GM23338 (cell line): Measurements from ENCODE around the gene FRYL. TPM values are rescaled to one million over a fixed set of nuclear protein-coding genes. Genes with fewer than 3 reads are reported as not detected.

Experiments used
- ATAC-seq: fragments of 200-7000 bp; cut with Tn5 transposase; 3 replicates; pipeline ENCODE4 v1.9.1; 2020
- DNase-seq: peaks from one replicate; pipeline ENCODE4 v3.0.0-alpha.2; 2015; ENCODE audit warnings: low spot score
- H2AFZ ChIP-seq: fragments of 200-600 bp; sonication (generic); 2 replicates; pipeline ENCODE4 v1.8.0; 2016; ENCODE audit warnings: antibody characterized with exemption, mild to moderate bottlenecking, moderate library complexity
- H3F3A ChIP-seq: fragments of 200-600 bp; sonication (generic); replicated peaks from 2 replicates; pipeline ENCODE4 v1.8.0; 2017; ENCODE audit warnings: antibody characterized with exemption, mixed run types, low read depth
- H3K27ac ChIP-seq: fragments of 200-600 bp; sonication (generic); 2 replicates; pipeline ENCODE4 v1.6.1; 2016; ENCODE audit warnings: low read depth
- H3K27me3 ChIP-seq: fragments of 200-600 bp; sonication (generic); 2 replicates; pipeline ENCODE4 v1.8.0; 2016; ENCODE audit warnings: mild to moderate bottlenecking, mixed run types, moderate library complexity; ENCODE audit not compliant: insufficient read depth
- H3K36me3 ChIP-seq: fragments of 200-600 bp; sonication (generic); 2 replicates; pipeline ENCODE4 v1.8.0; 2016; ENCODE audit warnings: mild to moderate bottlenecking; ENCODE audit not compliant: insufficient read depth
- H3K4me1 ChIP-seq: fragments of 200-600 bp; sonication (generic); 2 replicates; pipeline ENCODE4 v1.8.0; 2016; ENCODE audit warnings: mild to moderate bottlenecking, moderate library complexity; ENCODE audit not compliant: insufficient read depth
- H3K4me2 ChIP-seq: fragments of 200-600 bp; sonication (generic); 2 replicates; pipeline ENCODE4 v1.7.1; 2017; ENCODE audit warnings: mixed run types
- H3K4me3 ChIP-seq: fragments of 200-600 bp; sonication (generic); 2 replicates; pipeline ENCODE4 v1.6.1; 2016; ENCODE audit warnings: mixed run types
- H3K79me2 ChIP-seq: fragments of 200-600 bp; sonication (generic); replicated peaks from 2 replicates; pipeline ENCODE4 v1.8.0; 2017; ENCODE audit warnings: mild to moderate bottlenecking; ENCODE audit not compliant: insufficient read depth
- H3K9me2 ChIP-seq: fragments of 200-600 bp; sonication (generic); 2 replicates; pipeline ENCODE4 v1.8.0; 2017; ENCODE audit not compliant: insufficient read depth
- H4K20me1 ChIP-seq: fragments of 200-600 bp; sonication (generic); replicated peaks from 2 replicates; pipeline ENCODE4 v1.8.0; 2017; ENCODE audit warnings: mild to moderate bottlenecking; ENCODE audit not compliant: insufficient read depth
- H3K27ac Mint-ChIP-seq: 2 replicates; pipeline ENCODE4 v1.8.0; 2020; ENCODE audit warnings: inconsistent platforms, mild to moderate bottlenecking, moderate library complexity, mixed read lengths
- H3K27me3 Mint-ChIP-seq: 3 replicates; pipeline ENCODE4 v1.8.0; 2022; ENCODE audit warnings: low read depth, mild to moderate bottlenecking, moderate library complexity, mixed read lengths, inconsistent platforms; ENCODE audit not compliant: insufficient read depth, poor library complexity
- H3K36me3 Mint-ChIP-seq: 3 replicates; pipeline ENCODE4 v1.8.0; 2021; ENCODE audit warnings: low read depth, mild to moderate bottlenecking, inconsistent platforms, moderate library complexity, mixed read lengths
- H3K4me1 Mint-ChIP-seq: 3 replicates; pipeline ENCODE4 v1.8.0; 2020; ENCODE audit warnings: mild to moderate bottlenecking, inconsistent platforms, mixed read lengths
- H3K4me3 Mint-ChIP-seq: 3 replicates; pipeline ENCODE4 v1.8.0; 2021; ENCODE audit warnings: moderate library complexity, mild to moderate bottlenecking, inconsistent platforms, mixed read lengths
- H3K9me3 Mint-ChIP-seq: 3 replicates; pipeline ENCODE4 v1.8.0; 2020; ENCODE audit warnings: moderate library complexity, mild to moderate bottlenecking, inconsistent platforms, mixed read lengths
- CTCF ChIP-seq, 2 experiments: fragments of 200-600 bp in 1 of 2; sonication (generic) in 1 of 2; conservative IDR thresholded peaks; 2 replicates each; pipeline versions ENCODE4 v1.5.1 to v1.6.1; 2016 to 2017; ENCODE audit warnings: antibody characterized with exemption in 2 of 2, low read depth in 2 of 2, mild to moderate bottlenecking in 2 of 2, moderate library complexity in 1 of 2
- EZH2 ChIP-seq: fragments of 200-600 bp; sonication (generic); IDR thresholded peaks from one replicate; pipeline ENCODE4 v1.8.0; 2017; ENCODE audit warnings: antibody characterized with exemption, mild to moderate bottlenecking, low read depth; ENCODE audit not compliant: unreplicated experiment
- NANOG ChIP-seq: IDR thresholded peaks from 2 replicates; pipeline ENCODE4 v1.6.1; 2016; ENCODE audit warnings: antibody characterized with exemption, borderline replicate concordance
- REST ChIP-seq: IDR thresholded peaks from one replicate; pipeline ENCODE4 v1.6.1; 2018; ENCODE audit warnings: antibody characterized with exemption; ENCODE audit not compliant: unreplicated experiment
- STAT1 ChIP-seq: IDR thresholded peaks from one replicate; pipeline ENCODE4 v1.6.1; 2016; ENCODE audit warnings: antibody characterized with exemption; ENCODE audit not compliant: unreplicated experiment
- ZNF114 ChIP-seq: fragments of 250-450 bp; sonication (Bioruptor Pico); IDR thresholded peaks from 2 replicates; pipeline ENCODE4 v1.5.0; 2020; ENCODE audit warnings: mild to moderate bottlenecking, moderate library complexity
- ZNF331 ChIP-seq: fragments of 250-450 bp; sonication (Bioruptor Pico); IDR thresholded peaks from 2 replicates; pipeline ENCODE4 v1.5.0; 2020; ENCODE audit warnings: low read depth, mild to moderate bottlenecking, moderate library complexity
- polyA plus RNA-seq: library from polyadenylated mRNA; unstranded; fragments of >200 nt; fragmentation: Nextera tagmentation; extraction: Ambion mirVana; gene quantifications from 2 replicates; pipeline ENCODE4 v1.2.1, GENCODE V29; 2016
- total RNA-seq: library from RNA; depleted of rRNA; stranded (reverse); fragments of >200 nt; shearing (Covaris generic); gene quantifications from 2 replicates; pipeline ENCODE4 v1.2.3, GENCODE V29; 2014
- TF ChIP-seq, protein P1 (sequence below): IDR thresholded peaks from 2 replicates; pipeline ENCODE4 v1.6.1; 2016; ENCODE audit warnings: antibody characterized with exemption

The FRYL gene
- total and polyA plus RNA-seq, 2 experiments from 2014 or later, result 30.7 to 53.3 TPM

DNA sequence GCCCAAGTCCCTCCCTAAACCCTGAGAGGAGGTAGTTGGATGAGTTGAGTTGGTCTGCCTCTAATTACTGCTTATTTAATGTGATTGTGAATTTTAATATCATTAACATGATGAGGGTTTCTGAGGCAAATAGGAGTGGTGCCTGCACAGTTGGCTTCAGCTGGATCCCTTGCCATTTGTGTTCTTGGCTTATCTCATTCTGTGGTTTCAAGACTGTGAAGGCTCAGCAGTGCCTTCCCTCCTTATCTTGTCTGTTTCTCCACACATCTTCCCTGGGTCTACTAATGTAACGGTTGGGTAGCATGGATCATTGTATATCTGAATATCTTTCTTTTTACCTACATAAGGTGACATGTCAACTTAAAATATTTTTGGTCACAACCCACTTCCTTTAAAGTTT is 298.5 kb downstream of the FRYL start (continued):
- TF ChIP-seq CTCF (conservative IDR thresholded peaks at IDR 0.05; ENCODE audit: low read depth in 2 of 2), result no peak
- TF ChIP-seq, protein P1, sequence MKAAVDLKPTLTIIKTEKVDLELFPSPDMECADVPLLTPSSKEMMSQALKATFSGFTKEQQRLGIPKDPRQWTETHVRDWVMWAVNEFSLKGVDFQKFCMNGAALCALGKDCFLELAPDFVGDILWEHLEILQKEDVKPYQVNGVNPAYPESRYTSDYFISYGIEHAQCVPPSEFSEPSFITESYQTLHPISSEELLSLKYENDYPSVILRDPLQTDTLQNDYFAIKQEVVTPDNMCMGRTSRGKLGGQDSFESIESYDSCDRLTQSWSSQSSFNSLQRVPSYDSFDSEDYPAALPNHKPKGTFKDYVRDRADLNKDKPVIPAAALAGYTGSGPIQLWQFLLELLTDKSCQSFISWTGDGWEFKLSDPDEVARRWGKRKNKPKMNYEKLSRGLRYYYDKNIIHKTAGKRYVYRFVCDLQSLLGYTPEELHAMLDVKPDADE, result no peak

- H3K36me3 Mint-ChIP-seq, result no peaks in the 10 kb centered on the region
- ATAC-seq, result no peak
- Histone ChIP-seq H3K27me3 (peaks cover 21% of the 10 kb centered on the region), H3K9me2 (no peaks in the 10 kb centered on the region), H2AFZ (no peak overlapping the region), H4K20me1 (no peaks in the 10 kb centered on the region), H3F3A (peaks cover 13% of the 10 kb centered on the region; the same call in 1 of the 2 replicates), H3K36me3 (no peaks in the 10 kb centered on the region), H3K4me2 (no peak overlapping the region), H3K27ac (no peak overlapping the region), H3K79me2 (no peaks in the 10 kb centered on the region), H3K4me1 (peaks cover 8% of the 10 kb centered on the region), H3K4me3 (no peak overlapping the region)
- H3K4me3 Mint-ChIP-seq, result no peak overlapping the region
- H3K9me3 Mint-ChIP-seq, result no peaks in the 10 kb centered on the region; the same call in 1 of the 3 replicates
- H3K27ac Mint-ChIP-seq, result no peak overlapping the region
- TF ChIP-seq ZNF331 (CRISPR knock-in tag), result no peak
- TF ChIP-seq NANOG, result no peak
- no peak for TF ChIP-seq STAT1
- no peak for TF ChIP-seq EZH2
- no peak for TF ChIP-seq ZNF114
- no peak for TF ChIP-seq REST
- H3K27me3 Mint-ChIP-seq, result peaks cover 10% of the 10 kb centered on the region
- DNase-seq, result no peak
- peaks cover 9% of the 10 kb centered on the region for H3K4me1 Mint-ChIP-seq
These were observed 301.8 kb downstream of the FRYL start for GRCh38 chr4:48478273-48478672.
